ENCODE results near the gene ELP4.

The ELP4 gene

GRCh38 chr11:31817054-31817620 lies 307.6 kb downstream of the ELP4 start:
- no peaks in the 10 kb centered on the region for H3K36me3 Mint-ChIP-seq (ENCODE audit: low read depth)
- H3K4me1 Mint-ChIP-seq, result peaks cover 24% of the 10 kb centered on the region
- no peak for TF ChIP-seq CTCF (IDR thresholded peaks at IDR 0.05)
- H3K27ac Mint-ChIP-seq, result no peak overlapping the region
- H3K4me3 Mint-ChIP-seq, result peak overlapping the region; percentile 44
- no peaks in the 10 kb centered on the region for H3K27me3 Mint-ChIP-seq (ENCODE audit: low read depth, poor library complexity)
- DNase-seq, result peak; percentile 46
- no peaks in the 10 kb centered on the region for H3K9me3 Mint-ChIP-seq

GRCh38 chr11:31817621-31818424 lies 308.3 kb downstream of the ELP4 start:
- Mint-ChIP-seq H3K27ac (no peak overlapping the region), H3K27me3 (ENCODE audit: low read depth, poor library complexity) (no peaks in the 10 kb centered on the region), H3K4me1 (peaks cover 18% of the 10 kb centered on the region), H3K9me3 (no peaks in the 10 kb centered on the region), H3K36me3 (ENCODE audit: low read depth) (no peaks in the 10 kb centered on the region), H3K4me3 (no peak overlapping the region)
- peak; percentile 46 for DNase-seq
- TF ChIP-seq CTCF (IDR thresholded peaks at IDR 0.05), result no peak

- TF ChIP-seq CTCF (IDR thresholded peaks at IDR 0.05), result no peak
- H3K27ac Mint-ChIP-seq, result no peak overlapping the region
- no peaks in the 10 kb centered on the region for H3K9me3 Mint-ChIP-seq
- H3K36me3 Mint-ChIP-seq (ENCODE audit: low read depth), result no peaks in the 10 kb centered on the region
- peaks cover 17% of the 10 kb centered on the region for H3K4me1 Mint-ChIP-seq
- H3K4me3 Mint-ChIP-seq, result no peak overlapping the region
- DNase-seq, result no peak
- H3K27me3 Mint-ChIP-seq (ENCODE audit: low read depth, poor library complexity), result no peaks in the 10 kb centered on the region
Observed at GRCh38 chr11:31818425-31818755, 308.8 kb downstream of the ELP4 start.

GRCh38 chr11:31818874-31819331 lies 309.3 kb downstream of the ELP4 start:
- peaks cover 14% of the 10 kb centered on the region for H3K4me1 Mint-ChIP-seq
- H3K9me3 Mint-ChIP-seq, result no peaks in the 10 kb centered on the region
- H3K27me3 Mint-ChIP-seq (ENCODE audit: low read depth, poor library complexity), result no peaks in the 10 kb centered on the region
- H3K27ac Mint-ChIP-seq, result no peak overlapping the region
- peak; percentile 34 for DNase-seq
- TF ChIP-seq CTCF (IDR thresholded peaks at IDR 0.05), result no peak
- no peaks in the 10 kb centered on the region for H3K36me3 Mint-ChIP-seq (ENCODE audit: low read depth)
- H3K4me3 Mint-ChIP-seq, result no peak overlapping the region

- no peak for TF ChIP-seq CTCF (IDR thresholded peaks at IDR 0.05)
- Mint-ChIP-seq H3K4me3 (no peak overlapping the region), H3K27ac (no peak overlapping the region), H3K9me3 (no peaks in the 10 kb centered on the region), H3K4me1 (peaks cover 14% of the 10 kb centered on the region), H3K36me3 (ENCODE audit: low read depth) (no peaks in the 10 kb centered on the region), H3K27me3 (ENCODE audit: low read depth, poor library complexity) (no peaks in the 10 kb centered on the region)
- peak; percentile 35 for DNase-seq
Observed at GRCh38 chr11:31819621-31820437, 310.3 kb downstream of the ELP4 start.
